K562 (cell line): ENCODE results near the gene ZNF582. TPM values are rescaled to one million over a fixed set of nuclear protein-coding genes. Genes with fewer than 3 reads are reported as not detected.

ENCODE experiments used
- BMI1 ChIP-seq: fragments of 150-350 bp; IDR thresholded peaks from 2 replicates; pipeline ENCODE4 v1.6.1; 2014; ENCODE audit warnings: low read length
- ETV6 ChIP-seq, 3 experiments: fragments of 150-350 bp in 1 of 3; sonication (generic) in 1 of 3; formaldehyde crosslinking in 1 of 3; IDR thresholded peaks; 2 replicates each; pipeline versions ENCODE4 v1.6.1 to v1.8.0; 2014 to 2022; ENCODE audit warnings: borderline replicate concordance in 2 of 3, low read depth in 2 of 3, antibody characterized with exemption in 1 of 3, low read length in 1 of 3, mild to moderate bottlenecking in 1 of 3, missing genetic modification reagents in 1 of 3
- GABPA ChIP-seq: fragments of 200-800 bp; sonication (Bioruptor generic); conservative IDR thresholded peaks from 2 replicates; pipeline ENCODE4 v1.6.1; 2016; ENCODE audit warnings: low read depth, missing genetic modification characterization, missing compliant biosample characterization
- HIVEP1 ChIP-seq: fragments of 250-450 bp; sonication (Bioruptor Pico); IDR thresholded peaks from 2 replicates; pipeline ENCODE4 v1.4.0; 2020; ENCODE audit warnings: mild to moderate bottlenecking
- KAT7 ChIP-seq: sonication (generic); formaldehyde crosslinking; IDR thresholded peaks from 2 replicates; pipeline ENCODE4 v1.8.0; 2022; ENCODE audit warnings: missing genetic modification reagents, mild to moderate bottlenecking, borderline replicate concordance
- KDM1A ChIP-seq, 2 experiments: fragments of 450-650 bp; IDR thresholded peaks; 2 replicates each; pipeline ENCODE4 v1.6.1; 2016; ENCODE audit warnings: mild to moderate bottlenecking in 2 of 2
- MTF1 ChIP-seq: fragments of 250-450 bp; sonication (Bioruptor Pico); IDR thresholded peaks from 2 replicates; pipeline ENCODE4 v1.9.0; 2021; ENCODE audit warnings: moderate library complexity, mild to moderate bottlenecking, inconsistent platforms, borderline replicate concordance
- NEUROD1 ChIP-seq: fragments of 150-350 bp; IDR thresholded peaks from 2 replicates; pipeline ENCODE4 v1.6.1; 2014; ENCODE audit warnings: borderline replicate concordance, low read length, low read depth; ENCODE audit not compliant: partially characterized antibody
- POLR2AphosphoS5 ChIP-seq: IDR thresholded peaks from 2 replicates; pipeline ENCODE4 v1.6.1; 2011; ENCODE audit warnings: mild to moderate bottlenecking, low read depth, low read length, moderate library complexity; ENCODE audit not compliant: control insufficient read depth, insufficient read depth
- PTBP1 ChIP-seq: fragments of 200-400 bp; formaldehyde crosslinking; IDR thresholded peaks from 2 replicates; pipeline ENCODE4 v1.6.1; 2017; ENCODE audit warnings: low read depth, low read length
- RAD51 ChIP-seq: fragments of 450-650 bp; IDR thresholded peaks from 2 replicates; pipeline ENCODE4 v1.7.1; 2016; ENCODE audit warnings: low read depth, mild to moderate bottlenecking, borderline replicate concordance
- SMARCA4 ChIP-seq: fragments of 450-650 bp; IDR thresholded peaks from 2 replicates; pipeline ENCODE4 v1.6.1; 2016
- SMARCA5 ChIP-seq: fragments of 450-650 bp; IDR thresholded peaks from 2 replicates; pipeline ENCODE4 v1.6.1; 2016
- WHSC1 ChIP-seq: IDR thresholded peaks from one replicate; pipeline ENCODE4 v1.6.1; 2012; ENCODE audit warnings: low read length, control low read depth, inconsistent platforms
- ZNF583 ChIP-seq: fragments of 250-450 bp; sonication (Bioruptor Pico); IDR thresholded peaks from 2 replicates; pipeline ENCODE4 v1.4.0; 2020
- ZNF76 ChIP-seq: fragments of 250-450 bp; sonication (Bioruptor Pico); IDR thresholded peaks from 2 replicates; pipeline ENCODE4 v1.4.0; 2020; ENCODE audit warnings: mild to moderate bottlenecking, moderate library complexity, borderline replicate concordance
- polyA plus RNA-seq, 8 experiments: library from polyadenylated mRNA; depleted of rRNA in 4 of 8; stranded (reverse) in 5 of 8; unstranded in 3 of 8; fragments of >200 nt; fragmentation: Nextera tagmentation in 2 of 8; fragmentation: Illumina TruSeq in 1 of 8; extraction: Ambion mirVana in 2 of 8; extraction: Trizol in 1 of 8; gene quantifications; 2 replicates each; pipeline versions ENCODE4 v1.2.1 to v1.2.3, GENCODE V29; 2011 to 2014; ENCODE audit warnings: inconsistent platforms in 1 of 8, missing spikeins in 1 of 8
- total RNA-seq, 7 experiments: library from RNA; depleted of rRNA in 6 of 7; stranded (reverse); fragments of >200 nt in 6 of 7; fragmentation: Illumina TruSeq in 2 of 7; extraction: Trizol in 2 of 7; gene quantifications; 2 replicates each; pipeline versions ENCODE4 v1.2.1 to v1.2.3, GENCODE V29; 2011 to 2021; ENCODE audit warnings: low replicate concordance in 1 of 7
- TF ChIP-seq, protein P1 (sequence below): fragments of 450-650 bp; formaldehyde crosslinking; IDR thresholded peaks from 2 replicates; pipeline ENCODE4 v1.4.0; 2022; ENCODE audit warnings: missing genetic modification characterization
- TF ChIP-seq, protein P2 (sequence below): sonication (generic); formaldehyde crosslinking; IDR thresholded peaks from 2 replicates; pipeline ENCODE4 v1.8.0; 2022; ENCODE audit warnings: mild to moderate bottlenecking, low read depth, missing genetic modification reagents
- TF ChIP-seq, protein P3 (sequence below): fragments of 250-450 bp; sonication (Bioruptor Pico); IDR thresholded peaks from 2 replicates; pipeline ENCODE4 v1.8.0; 2022; ENCODE audit warnings: moderate library complexity, mild to moderate bottlenecking, inconsistent platforms
- TF ChIP-seq, protein P4 (sequence below), 2 experiments: fragments of 450-650 bp in 1 of 2; sonication (generic) in 1 of 2; formaldehyde crosslinking; conservative IDR thresholded peaks; 2 replicates each; pipeline versions ENCODE4 v1.4.0 to v1.8.1; 2020 to 2022; ENCODE audit warnings: mild to moderate bottlenecking in 1 of 2, missing genetic modification reagents in 1 of 2
- TF ChIP-seq, protein P5 (sequence below): fragments of 250-450 bp; sonication (Bioruptor Pico); IDR thresholded peaks from 2 replicates; pipeline ENCODE4 v1.5.0; 2021; ENCODE audit warnings: mild to moderate bottlenecking, borderline replicate concordance

The ZNF582 gene
- total and polyA plus RNA-seq, 9 of the 15 experiments (the other 6 are each of a cell fraction or from before 2014, with no cell fraction given) = 0.72 to 3.3 (median 1.6) TPM

DNA sequence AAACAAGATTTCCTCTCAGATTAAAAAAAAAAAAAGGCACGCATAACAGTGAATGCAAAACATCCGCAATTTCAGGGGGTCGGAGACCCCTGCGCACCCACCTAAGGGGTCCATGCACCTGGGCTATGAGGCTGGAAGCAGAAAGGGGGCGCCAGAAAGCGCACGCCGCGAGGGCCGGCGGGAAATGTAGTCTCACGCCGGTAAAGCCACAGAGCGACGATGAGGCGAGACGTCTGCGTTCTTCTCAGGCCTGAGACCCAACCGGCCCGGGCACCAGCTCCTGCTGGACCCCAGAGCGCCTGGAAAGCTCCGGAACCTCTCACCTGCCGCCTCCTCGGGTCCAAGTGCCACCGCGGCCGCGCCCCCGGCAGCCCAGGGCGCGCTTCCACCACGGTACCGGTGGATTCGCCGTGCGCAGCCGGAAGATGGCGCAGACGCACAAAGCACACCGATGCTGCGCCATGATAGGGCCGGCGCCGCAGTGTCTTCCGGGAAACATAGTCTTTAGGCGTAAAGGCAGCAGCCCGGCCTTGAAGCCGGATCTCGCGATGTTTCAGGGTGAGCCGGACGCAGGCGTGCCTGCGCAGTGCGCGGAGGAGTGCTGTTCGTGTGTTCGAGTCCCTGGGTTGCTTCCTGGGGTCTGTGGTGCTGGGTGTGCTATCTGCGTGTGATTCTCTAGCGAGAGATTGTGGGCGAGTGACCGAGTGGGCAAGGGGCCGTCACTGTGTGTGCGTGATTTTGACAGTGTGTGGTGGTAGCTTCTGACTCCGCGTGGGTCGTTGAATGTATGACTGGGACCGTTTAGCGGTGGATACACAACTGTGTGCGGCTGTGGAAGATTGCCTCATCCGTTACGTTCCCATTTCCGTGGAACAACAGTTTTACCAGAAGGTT is at the start of gene ZNF582 (continued):
- TF ChIP-seq, protein P1, sequence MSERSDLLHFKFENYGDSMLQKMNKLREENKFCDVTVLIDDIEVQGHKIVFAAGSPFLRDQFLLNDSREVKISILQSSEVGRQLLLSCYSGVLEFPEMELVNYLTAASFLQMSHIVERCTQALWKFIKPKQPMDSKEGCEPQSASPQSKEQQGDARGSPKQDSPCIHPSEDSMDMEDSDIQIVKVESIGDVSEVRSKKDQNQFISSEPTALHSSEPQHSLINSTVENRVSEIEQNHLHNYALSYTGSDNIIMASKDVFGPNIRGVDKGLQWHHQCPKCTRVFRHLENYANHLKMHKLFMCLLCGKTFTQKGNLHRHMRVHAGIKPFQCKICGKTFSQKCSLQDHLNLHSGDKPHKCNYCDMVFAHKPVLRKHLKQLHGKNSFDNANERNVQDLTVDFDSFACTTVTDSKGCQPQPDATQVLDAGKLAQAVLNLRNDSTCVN (CRISPR knock-in tag) = no peak
- TF ChIP-seq ZNF583 (CRISPR knock-in tag) (0 out of 2 replicates have a peak, but pooled peaks have one; percentile 40), WHSC1 (no peak), HIVEP1 (CRISPR knock-in tag) (no peak), BMI1 (no peak), MTF1 (0 out of 2 replicates have a peak, but pooled peaks have one; percentile 18), GABPA (tag) (peak; percentile 79), PTBP1 (no peak), RAD51 (no peak), ZNF76 (CRISPR knock-in tag) (peak; percentile 54; the same call in 1 of the 2 replicates), ETV6 (IDR thresholded peaks at IDR 0.05; ENCODE audit: borderline replicate concordance in 1 of 2, low read depth in 2 of 2, low read length in 1 of 2) (no peak), ETV6 (CRISPR knock-in tag; IDR thresholded peaks at IDR 0.05; ENCODE audit: borderline replicate concordance) (no peak), POLR2AphosphoS5 (0 out of 2 replicates have a peak, but pooled peaks have one; percentile 17), KAT7 (CRISPR knock-in tag) (no peak), KDM1A (IDR thresholded peaks at IDR 0.05) (no peak), SMARCA5 (0 out of 2 replicates have a peak, but pooled peaks have one; percentile 48), NEUROD1 (no peak), SMARCA4 (no peak)
- TF ChIP-seq, protein P2, sequence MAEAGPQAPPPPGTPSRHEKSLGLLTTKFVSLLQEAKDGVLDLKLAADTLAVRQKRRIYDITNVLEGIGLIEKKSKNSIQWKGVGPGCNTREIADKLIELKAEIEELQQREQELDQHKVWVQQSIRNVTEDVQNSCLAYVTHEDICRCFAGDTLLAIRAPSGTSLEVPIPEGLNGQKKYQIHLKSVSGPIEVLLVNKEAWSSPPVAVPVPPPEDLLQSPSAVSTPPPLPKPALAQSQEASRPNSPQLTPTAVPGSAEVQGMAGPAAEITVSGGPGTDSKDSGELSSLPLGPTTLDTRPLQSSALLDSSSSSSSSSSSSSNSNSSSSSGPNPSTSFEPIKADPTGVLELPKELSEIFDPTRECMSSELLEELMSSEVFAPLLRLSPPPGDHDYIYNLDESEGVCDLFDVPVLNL (CRISPR knock-in tag) = no peak
- TF ChIP-seq, protein P3, sequence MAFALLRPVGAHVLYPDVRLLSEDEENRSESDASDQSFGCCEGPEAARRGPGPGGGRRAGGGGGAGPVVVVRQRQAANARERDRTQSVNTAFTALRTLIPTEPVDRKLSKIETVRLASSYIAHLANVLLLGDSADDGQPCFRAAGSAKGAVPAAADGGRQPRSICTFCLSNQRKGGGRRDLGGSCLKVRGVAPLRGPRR (CRISPR knock-in tag) = no peak
- TF ChIP-seq, protein P4, sequence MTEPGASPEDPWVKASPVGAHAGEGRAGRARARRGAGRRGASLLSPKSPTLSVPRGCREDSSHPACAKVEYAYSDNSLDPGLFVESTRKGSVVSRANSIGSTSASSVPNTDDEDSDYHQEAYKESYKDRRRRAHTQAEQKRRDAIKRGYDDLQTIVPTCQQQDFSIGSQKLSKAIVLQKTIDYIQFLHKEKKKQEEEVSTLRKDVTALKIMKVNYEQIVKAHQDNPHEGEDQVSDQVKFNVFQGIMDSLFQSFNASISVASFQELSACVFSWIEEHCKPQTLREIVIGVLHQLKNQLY (CRISPR knock-in tag; conservative IDR thresholded peaks at IDR 0.05) = no peak
- TF ChIP-seq, protein P5, sequence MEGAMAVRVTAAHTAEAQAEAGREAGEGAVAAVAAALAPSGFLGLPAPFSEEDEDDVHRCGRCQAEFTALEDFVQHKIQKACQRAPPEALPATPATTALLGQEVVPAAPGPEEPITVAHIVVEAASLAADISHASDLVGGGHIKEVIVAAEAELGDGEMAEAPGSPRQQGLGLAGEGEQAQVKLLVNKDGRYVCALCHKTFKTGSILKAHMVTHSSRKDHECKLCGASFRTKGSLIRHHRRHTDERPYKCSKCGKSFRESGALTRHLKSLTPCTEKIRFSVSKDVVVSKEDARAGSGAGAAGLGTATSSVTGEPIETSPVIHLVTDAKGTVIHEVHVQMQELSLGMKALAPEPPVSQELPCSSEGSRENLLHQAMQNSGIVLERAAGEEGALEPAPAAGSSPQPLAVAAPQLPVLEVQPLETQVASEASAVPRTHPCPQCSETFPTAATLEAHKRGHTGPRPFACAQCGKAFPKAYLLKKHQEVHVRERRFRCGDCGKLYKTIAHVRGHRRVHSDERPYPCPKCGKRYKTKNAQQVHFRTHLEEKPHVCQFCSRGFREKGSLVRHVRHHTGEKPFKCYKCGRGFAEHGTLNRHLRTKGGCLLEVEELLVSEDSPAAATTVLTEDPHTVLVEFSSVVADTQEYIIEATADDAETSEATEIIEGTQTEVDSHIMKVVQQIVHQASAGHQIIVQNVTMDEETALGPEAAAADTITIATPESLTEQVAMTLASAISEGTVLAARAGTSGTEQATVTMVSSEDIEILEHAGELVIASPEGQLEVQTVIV (CRISPR knock-in tag) = no peak
